ENCODE results near the gene COL27A1. TPM values are rescaled to one million over a fixed set of nuclear protein-coding genes. Genes with fewer than 3 reads are reported as not detected.

COL27A1 gene
- total RNA-seq, 2 donors from 2014 or later, result 1.3 to 2.4 TPM

DNA sequence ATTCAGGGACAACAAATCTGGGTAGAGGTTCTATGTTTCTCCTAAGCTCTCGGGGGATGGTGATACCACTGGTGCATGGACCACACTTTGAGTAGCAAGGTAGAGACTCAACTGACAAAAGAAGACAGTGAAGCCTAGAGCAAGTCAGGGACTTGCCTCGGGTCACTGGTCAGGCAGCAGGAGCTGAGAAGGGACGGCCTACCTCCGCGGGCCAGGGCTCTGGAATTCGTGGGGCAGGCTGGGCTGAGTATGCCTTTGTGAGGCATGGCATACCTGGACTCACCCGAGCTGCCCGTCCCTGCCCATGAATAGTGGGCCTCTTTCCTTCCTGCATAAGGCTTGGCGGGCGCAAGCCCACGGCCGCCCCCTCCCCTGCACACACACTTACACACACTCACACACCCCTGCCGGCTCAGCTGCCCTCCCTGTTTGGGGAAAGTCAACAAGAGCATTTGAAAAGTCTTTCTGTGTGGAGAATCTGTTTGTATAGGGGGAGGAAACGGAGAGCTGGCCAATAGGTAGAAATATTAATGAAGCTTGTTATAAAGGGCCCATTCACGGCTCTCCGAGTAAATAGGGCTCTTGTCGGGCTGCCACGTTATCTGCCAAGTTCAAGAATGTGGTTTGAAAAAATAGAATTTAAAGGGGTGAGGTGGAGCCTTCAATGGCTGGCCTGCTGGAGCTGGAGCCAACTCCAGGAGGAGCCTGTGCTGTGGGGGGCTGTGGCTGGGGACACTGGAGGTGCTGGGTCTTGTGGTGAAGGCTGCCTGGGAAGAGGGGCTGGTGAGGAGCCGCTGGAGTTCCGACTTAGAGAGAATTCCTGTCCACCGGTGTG, 37.1 kb upstream of the COL27A1 start:
- H3K4me1 Mint-ChIP-seq (ENCODE audit: low read depth), result no peaks in the 10 kb centered on the region
- no peak for ATAC-seq (replicated peaks in 1 of 2)
- DNase-seq, result no peak
- peaks cover 22% of the 10 kb centered on the region for H3K27me3 Mint-ChIP-seq (ENCODE audit: low read depth)
- no peak overlapping the region for H3K4me3 Mint-ChIP-seq
- no peaks in the 10 kb centered on the region for H3K36me3 Mint-ChIP-seq (ENCODE audit: insufficient read depth in 2 of 2)
- H3K9me3 Mint-ChIP-seq, result no peaks in the 10 kb centered on the region
- no peak overlapping the region for H3K27ac Mint-ChIP-seq

DNA sequence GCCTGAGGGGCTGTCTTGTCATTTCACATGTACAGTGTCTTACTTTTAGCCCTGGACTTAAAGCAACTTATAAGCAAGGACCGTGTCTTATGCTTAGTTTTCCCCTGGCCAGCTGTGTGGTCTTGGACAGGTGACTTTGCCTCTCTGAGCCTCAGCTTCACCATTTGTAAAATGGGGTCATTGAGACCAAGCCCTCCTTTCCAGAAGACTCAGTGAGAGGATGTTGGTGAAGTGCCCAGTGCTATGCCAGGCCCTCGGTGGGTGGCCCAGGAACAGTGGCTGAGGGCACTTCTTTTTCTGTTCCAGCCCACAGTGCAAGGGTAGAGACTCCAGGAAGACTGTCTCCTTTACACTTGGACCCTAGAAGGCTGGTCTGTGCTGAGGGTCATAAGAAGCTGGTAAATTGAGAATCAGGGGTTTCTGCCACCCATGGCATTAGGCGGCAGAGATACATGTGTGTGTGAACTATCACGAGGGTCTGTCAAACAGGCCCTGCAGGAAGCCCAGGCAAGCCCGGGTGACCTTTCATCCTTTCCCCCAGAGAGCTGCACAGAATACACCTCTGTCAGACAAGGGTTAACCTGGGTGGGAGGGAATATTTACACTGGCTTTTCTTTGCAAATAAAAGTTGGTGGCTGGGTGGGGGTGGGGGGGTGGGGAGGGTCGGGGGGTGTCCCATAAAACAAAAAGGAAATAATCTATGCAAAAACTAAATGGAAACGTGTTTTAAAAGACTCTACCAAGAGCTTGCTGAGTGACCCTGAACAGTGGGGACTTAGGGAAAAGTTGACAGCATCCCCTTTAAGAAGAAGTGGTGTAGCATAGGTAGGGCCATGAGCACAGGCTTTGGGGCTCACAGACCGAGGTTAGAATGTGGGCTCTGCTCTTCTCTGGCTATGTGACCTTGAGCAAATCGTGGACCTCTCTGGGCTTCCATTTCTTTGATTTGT, 35.8 kb upstream of the COL27A1 start:
- no peaks in the 10 kb centered on the region for H3K36me3 Mint-ChIP-seq (ENCODE audit: insufficient read depth in 2 of 2)
- no peak overlapping the region for H3K27ac Mint-ChIP-seq
- H3K4me1 Mint-ChIP-seq (ENCODE audit: low read depth), result no peaks in the 10 kb centered on the region
- ATAC-seq (replicated peaks in 1 of 2), result no peak
- H3K9me3 Mint-ChIP-seq, result no peaks in the 10 kb centered on the region
- no peak overlapping the region for H3K4me3 Mint-ChIP-seq
- H3K27me3 Mint-ChIP-seq (ENCODE audit: low read depth), result peaks cover 15% of the 10 kb centered on the region
- no peak for DNase-seq

DNA sequence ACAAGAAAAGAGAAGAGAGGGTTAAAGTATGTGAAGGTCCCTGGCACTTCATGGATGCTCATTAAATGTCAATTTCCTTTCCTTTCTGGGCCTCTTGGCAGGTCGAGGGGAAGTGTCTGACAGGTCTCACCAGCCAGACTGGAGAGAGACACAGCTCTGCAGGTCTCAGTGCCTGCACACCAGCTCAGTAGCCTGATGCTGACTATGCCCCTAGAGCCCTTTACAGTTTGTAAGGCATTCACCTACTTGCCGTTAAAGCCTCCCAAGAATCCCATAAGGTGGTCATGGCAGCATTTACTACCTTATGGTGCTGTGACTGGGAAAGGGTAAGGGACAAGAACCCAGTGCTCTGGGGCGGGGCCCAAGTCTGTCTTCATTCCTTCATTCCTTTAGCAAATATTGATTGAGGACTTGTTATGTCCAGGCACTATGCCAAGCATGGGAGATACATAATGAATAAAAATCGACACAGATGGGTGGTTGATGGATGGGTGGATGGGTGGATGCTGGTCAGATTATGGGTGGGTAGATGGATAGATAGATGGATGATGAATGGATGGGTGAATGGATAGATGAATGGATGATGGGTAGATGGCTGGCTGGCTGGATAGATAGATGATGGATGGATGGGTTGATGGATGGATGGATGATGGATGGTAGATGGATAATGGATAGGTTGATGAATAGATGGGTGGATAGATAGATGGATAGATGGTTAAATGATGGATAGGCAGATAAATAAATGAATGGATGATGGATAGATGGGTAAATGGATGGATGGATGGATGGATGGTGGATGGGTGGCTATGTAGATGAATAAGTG, 34.9 kb upstream of the COL27A1 start:
- Mint-ChIP-seq H3K36me3 (ENCODE audit: insufficient read depth in 2 of 2) (no peaks in the 10 kb centered on the region), H3K4me3 (no peak overlapping the region), H3K27ac (no peak overlapping the region), H3K9me3 (no peaks in the 10 kb centered on the region), H3K27me3 (ENCODE audit: low read depth) (peaks cover 15% of the 10 kb centered on the region), H3K4me1 (ENCODE audit: low read depth) (no peaks in the 10 kb centered on the region)
- no peak for DNase-seq
- ATAC-seq (replicated peaks in 1 of 2), result no peak

GRCh38 chr9:114121227-114122135, 33.9 kb upstream of the COL27A1 start:
- DNase-seq, result no peak

DNA sequence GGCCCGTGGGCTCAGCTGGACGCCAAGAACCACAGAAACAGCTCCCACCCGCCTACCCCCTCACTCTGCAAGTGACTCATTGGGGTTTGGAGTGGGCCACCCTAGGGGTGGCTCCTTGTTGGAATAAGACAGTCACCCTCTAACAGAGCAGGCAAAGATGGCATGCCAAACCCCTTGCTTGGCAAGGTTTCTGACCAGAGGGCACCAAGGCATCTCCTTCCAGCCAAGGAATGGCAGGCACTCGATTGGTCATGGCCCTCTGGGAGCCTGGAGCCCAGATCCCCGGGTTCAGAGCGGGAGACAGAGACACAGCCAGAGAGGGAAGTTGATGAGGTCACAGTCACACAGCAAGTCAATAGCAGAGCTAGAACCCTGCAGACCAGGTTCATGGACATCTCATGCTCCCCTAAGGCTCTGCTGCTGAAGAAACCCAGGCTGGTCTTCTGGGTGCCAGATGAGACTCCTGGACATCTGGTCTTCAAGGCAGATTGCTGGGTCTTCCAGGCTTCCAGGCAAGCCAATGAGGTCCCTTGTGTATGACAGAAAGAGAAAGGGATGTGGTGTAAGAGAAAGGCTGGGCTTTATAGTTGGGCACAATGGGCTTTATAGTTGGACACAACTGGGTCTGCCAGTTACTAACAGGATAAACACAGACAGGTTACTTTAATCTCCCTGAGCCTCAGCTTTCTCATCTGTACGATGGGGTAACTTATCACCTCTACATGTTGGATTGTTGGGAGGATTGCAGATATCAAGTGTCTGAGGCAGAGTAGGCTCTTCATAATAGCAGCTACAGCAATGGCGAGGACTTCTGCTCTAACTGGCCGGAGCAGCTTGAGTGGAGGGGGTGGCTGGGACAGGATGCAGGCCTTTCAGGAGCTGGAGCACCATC, 33.0 kb upstream of the COL27A1 start:
- no peak for DNase-seq
- Mint-ChIP-seq H3K36me3 (ENCODE audit: insufficient read depth in 2 of 2) (no peaks in the 10 kb centered on the region), H3K27ac (no peak overlapping the region), H3K27me3 (ENCODE audit: low read depth) (peaks cover 9% of the 10 kb centered on the region), H3K4me3 (no peak overlapping the region), H3K9me3 (peaks cover 2% of the 10 kb centered on the region in 2 donors), H3K4me1 (ENCODE audit: low read depth) (no peaks in the 10 kb centered on the region)
- ATAC-seq (replicated peaks in 1 of 2), result no peak

More at GRCh38 chr9:114121227-114122135, 33.9 kb upstream of the COL27A1 start:
- Mint-ChIP-seq H3K27me3 (ENCODE audit: low read depth) (peaks cover 15% of the 10 kb centered on the region), H3K9me3 (no peaks in the 10 kb centered on the region), H3K4me1 (ENCODE audit: low read depth) (no peaks in the 10 kb centered on the region), H3K4me3 (no peak overlapping the region), H3K27ac (no peak overlapping the region), H3K36me3 (ENCODE audit: insufficient read depth in 2 of 2) (no peaks in the 10 kb centered on the region)
- no peak for ATAC-seq (replicated peaks in 1 of 2)

DNA sequence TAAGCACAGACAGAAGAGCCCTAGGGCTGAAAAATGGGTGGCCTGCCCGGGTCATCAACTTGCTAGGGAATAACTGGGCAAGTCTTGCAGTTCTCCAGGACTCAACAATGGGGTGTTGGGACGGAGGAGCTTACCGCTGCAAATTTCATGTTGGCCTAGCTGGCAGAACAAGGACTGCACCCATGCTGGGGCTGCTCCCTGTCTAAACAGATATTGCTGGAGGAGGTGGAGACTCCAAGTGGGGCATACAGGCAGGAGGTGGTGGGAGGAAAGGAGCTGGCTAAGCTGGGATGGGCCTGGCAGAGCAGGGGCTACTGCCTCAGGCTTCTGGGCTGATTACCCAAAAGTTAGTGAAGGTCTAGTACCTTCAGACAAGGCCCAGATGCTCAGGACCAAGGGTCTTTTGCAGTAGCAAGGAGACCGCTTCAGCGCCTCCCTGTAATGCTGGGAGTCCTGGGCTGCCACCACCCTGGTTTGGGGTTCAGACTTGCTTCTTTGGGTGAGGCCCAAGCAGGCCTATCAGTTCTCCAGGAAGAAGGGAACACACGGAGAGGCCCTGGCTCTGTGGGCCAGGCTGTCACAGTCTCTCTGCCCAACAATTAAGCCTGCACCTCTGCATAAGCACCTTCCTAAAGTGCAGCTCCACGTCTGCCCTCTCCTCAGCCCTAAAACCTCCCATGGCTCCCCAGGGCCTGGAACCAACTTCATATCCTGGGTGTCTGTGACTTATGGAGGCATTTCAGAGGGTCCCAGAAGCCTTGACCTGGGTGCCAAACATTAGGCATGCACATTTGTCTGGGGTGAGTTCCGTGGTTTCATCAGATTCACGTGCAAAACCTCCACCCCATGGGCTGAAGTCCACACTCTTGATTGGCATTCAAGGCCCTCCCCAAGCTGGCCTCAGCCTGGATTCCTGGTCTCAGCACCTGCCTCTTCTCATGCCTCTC, 32.0 kb upstream of the COL27A1 start:
- DNase-seq (no peak), ATAC-seq (replicated peaks in 1 of 2) (no peak)
- Mint-ChIP-seq H3K36me3 (ENCODE audit: insufficient read depth in 2 of 2) (peaks cover 0 to 2% of the 10 kb centered on the region in 2 donors), H3K27me3 (ENCODE audit: low read depth) (no peaks in the 10 kb centered on the region), H3K4me3 (no peak overlapping the region), H3K4me1 (ENCODE audit: low read depth) (no peaks in the 10 kb centered on the region), H3K27ac (no peak overlapping the region), H3K9me3 (peaks cover 4 to 6% of the 10 kb centered on the region in 2 donors)

GRCh38 chr9:114124138-114124537, 31.2 kb upstream of the COL27A1 start:
- Mint-ChIP-seq H3K9me3 (peaks cover 4 to 8% of the 10 kb centered on the region in 2 donors), H3K4me3 (no peak overlapping the region), H3K27me3 (ENCODE audit: low read depth) (peaks cover 7% of the 10 kb centered on the region), H3K4me1 (ENCODE audit: low read depth) (no peaks in the 10 kb centered on the region), H3K36me3 (ENCODE audit: insufficient read depth in 2 of 2) (peaks cover 0 to 2% of the 10 kb centered on the region in 2 donors), H3K27ac (no peak overlapping the region)
- no peak for DNase-seq
- ATAC-seq (replicated peaks in 1 of 2), result no peak

GRCh38 chr9:114124666-114125475, 30.5 kb upstream of the COL27A1 start:
- H3K27ac Mint-ChIP-seq, result no peak overlapping the region
- DNase-seq, result no peak
- ATAC-seq (replicated peaks in 1 of 2), result no peak
- no peak overlapping the region for H3K4me3 Mint-ChIP-seq
- peaks cover 4 to 8% of the 10 kb centered on the region in 2 donors for H3K9me3 Mint-ChIP-seq
- H3K36me3 Mint-ChIP-seq (ENCODE audit: insufficient read depth in 2 of 2), result peaks cover 0 to 2% of the 10 kb centered on the region in 2 donors
- H3K4me1 Mint-ChIP-seq (ENCODE audit: low read depth), result no peaks in the 10 kb centered on the region
- peaks cover 8% of the 10 kb centered on the region for H3K27me3 Mint-ChIP-seq (ENCODE audit: low read depth)

- peaks cover 0 to 2% of the 10 kb centered on the region in 2 donors for H3K36me3 Mint-ChIP-seq (ENCODE audit: insufficient read depth in 2 of 2)
- H3K27me3 Mint-ChIP-seq (ENCODE audit: low read depth), result peaks cover 8% of the 10 kb centered on the region
- peaks cover 4 to 8% of the 10 kb centered on the region in 2 donors for H3K9me3 Mint-ChIP-seq
- no peak overlapping the region for H3K27ac Mint-ChIP-seq
- DNase-seq (no peak), ATAC-seq (replicated peaks in 1 of 2) (no peak)
- H3K4me1 Mint-ChIP-seq (ENCODE audit: low read depth), result no peaks in the 10 kb centered on the region
- H3K4me3 Mint-ChIP-seq, result no peak overlapping the region
Observed at GRCh38 chr9:114125476-114126013, 29.8 kb upstream of the COL27A1 start.

Measured in activated T-cell treated with anti-CD3 and anti-CD28 coated beads, Interleukin-2, amount 50 U/mL, for 72 hours (primary cell).